GM21381 (cell line): ENCODE results near the gene MALRD1.

Source experiments
- ATAC-seq: cut with Tn5 transposase; IDR thresholded peaks from one replicate; pipeline ENCODE4 v1.9.1; 2021; ENCODE audit warnings: mild to moderate bottlenecking, moderate library complexity; ENCODE audit not compliant: unreplicated experiment

The MALRD1 gene

DNA sequence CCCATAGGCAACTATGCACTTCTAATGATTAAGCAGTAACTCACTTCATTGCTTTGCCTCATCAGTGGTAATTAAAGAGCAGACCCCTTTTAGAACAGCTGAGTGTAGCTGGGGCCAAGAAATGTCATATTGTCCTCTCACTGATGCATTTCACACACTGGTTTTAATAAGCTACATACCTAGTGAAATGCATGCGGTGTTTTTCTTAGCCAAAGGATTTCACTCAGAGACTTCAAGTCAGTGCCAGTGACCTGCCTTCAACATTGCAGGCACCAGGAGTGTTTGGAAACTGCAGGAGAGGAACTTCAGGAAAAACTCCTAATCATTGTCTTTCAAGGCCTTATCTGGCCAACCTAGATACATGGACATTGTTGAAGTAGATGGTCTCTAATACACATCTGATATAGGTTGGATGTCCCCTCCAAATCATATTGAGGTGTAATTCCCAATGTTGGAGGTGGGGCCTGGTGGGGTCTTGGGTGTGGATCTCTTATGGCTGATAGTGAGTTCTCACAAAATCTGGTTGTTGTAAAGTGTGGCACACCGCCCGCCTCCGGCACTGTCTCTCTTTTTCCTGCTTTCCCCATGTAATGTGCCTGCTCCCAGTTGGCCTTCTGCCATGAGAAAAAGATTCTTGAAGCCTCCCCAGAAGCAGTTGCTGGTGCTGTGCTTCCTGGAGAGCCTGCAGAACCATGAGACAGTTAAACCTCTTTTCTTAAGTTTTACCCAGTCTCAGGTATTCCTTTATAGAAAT, 515.0 kb downstream of the MALRD1 start:
- no peak for ATAC-seq

DNA sequence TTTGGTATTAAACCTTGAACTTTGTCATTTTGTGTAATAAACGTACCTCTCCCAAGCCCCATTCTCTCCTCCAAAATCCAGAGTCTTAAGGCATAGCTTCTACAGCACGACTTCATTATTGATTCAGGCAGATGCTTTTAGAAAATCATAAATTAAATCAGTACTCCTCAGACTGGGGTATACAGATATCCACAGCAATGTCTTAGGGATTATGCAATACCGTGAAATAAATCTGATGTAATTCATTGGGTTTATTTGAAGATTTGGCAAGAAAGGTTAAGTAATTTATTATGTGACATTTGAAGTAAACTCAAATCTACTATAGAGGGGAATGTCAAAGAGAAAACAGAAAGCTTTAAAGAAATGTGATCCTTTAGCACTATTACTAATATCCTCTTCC, 521.5 kb downstream of the MALRD1 start:
- ATAC-seq, result no peak

GRCh38 chr10:19570991-19571390, 522.4 kb downstream of the MALRD1 start:
- ATAC-seq, result no peak

GRCh38 chr10:19572056-19572455, 523.5 kb downstream of the MALRD1 start:
- ATAC-seq, result no peak

GRCh38 chr10:19576576-19576975, 528.0 kb downstream of the MALRD1 start:
- ATAC-seq, result no peak

DNA sequence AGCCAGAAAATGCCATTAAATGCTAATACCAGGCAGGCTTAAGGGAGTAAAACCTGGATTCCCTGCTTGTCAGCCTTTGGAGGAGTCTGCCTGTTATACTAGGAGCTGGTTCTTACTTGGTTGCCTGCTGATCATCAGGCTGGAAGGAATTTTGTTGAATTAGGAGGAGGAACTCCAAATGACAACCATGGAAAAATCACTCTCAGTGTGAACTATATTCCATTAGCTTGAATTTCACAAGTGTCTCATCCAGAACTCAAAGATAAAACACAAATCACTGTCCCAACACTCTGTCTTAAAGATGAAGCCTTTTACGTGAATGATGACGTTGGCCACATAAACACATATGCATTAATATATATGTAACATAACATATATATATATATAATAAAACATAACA, 528.8 kb downstream of the MALRD1 start:
- no peak for ATAC-seq

DNA sequence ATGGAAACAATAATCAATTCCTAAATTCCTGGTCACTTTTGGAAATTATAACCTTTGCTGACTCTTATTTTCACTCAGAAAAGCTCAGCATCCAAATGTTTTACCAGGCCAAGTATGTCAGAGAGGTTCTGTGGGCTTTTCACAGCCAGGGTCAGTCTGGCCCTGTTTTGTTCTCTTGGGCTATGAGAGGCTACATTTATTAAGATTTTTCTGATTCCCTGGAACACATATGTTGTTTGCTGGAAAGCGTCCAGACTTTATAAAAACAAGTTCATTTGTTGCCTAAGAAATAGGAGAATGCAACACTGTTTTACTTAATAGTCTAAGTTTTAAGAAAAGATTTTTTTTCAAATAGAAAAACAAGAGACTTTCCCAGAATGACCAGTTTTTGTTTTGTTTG, 529.2 kb downstream of the MALRD1 start:
- no peak for ATAC-seq

- no peak for ATAC-seq
These were observed 530.0 kb downstream of the MALRD1 start for GRCh38 chr10:19578571-19578970.

GRCh38 chr10:19579761-19580545, 531.4 kb downstream of the MALRD1 start:
- no peak for ATAC-seq

DNA sequence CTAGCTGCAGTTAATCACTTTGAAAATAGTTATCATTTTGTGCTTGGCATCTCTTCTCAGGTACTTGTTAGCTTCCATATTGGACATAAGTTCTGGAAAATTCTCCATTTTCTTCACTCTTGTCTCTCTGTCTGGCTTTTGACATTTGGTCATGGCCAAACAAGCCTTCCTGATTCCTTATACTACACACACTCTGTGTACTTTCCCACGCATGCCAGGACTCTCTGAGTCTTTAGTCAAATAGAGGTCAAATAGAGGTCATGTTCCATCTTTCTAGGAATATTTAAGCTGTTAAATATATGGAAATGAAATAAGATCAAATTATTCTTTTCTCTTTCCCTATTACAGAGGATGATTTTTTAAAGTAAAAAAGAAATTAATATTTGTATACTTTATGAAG, 532.1 kb downstream of the MALRD1 start:
- ATAC-seq, result no peak

DNA sequence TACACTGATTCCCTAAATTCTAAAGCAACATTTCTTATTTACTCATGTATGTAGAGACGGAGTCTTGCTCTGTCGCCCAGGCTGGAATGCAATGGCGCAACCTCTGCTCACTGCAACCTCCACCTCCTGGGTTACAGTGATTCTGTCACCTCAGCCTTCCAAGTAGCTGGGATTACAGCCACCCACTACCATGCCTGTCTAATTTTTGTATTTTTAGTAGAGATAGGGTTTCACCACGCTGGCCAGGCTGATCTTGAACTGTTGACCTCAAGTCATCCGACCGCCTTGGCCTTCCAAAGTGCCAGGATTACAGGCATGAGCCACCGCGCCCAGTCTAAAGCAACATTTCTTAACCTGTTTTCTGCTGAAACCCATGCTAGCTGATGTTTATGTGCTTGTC, 540.0 kb downstream of the MALRD1 start:
- ATAC-seq, result no peak

DNA sequence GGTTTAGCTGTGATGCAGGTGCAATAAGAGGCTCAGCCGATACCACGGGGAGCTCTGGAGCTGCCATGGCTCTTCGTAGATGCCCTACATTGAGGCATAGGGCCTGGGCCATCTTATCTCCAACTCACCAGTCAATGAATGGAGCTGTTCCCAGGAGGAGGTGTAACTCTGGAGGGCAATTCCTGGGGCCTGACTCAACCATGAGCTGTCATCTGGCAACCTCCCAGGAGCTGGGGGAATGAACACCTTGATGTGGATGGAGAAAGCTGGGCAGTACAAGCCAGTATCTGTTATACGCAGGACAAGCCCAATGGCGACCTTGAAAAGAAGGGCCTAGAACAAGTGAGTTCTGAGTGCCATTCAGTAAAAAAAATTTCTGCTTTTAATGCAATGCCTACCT, 543.7 kb downstream of the MALRD1 start:
- ATAC-seq, result no peak

DNA sequence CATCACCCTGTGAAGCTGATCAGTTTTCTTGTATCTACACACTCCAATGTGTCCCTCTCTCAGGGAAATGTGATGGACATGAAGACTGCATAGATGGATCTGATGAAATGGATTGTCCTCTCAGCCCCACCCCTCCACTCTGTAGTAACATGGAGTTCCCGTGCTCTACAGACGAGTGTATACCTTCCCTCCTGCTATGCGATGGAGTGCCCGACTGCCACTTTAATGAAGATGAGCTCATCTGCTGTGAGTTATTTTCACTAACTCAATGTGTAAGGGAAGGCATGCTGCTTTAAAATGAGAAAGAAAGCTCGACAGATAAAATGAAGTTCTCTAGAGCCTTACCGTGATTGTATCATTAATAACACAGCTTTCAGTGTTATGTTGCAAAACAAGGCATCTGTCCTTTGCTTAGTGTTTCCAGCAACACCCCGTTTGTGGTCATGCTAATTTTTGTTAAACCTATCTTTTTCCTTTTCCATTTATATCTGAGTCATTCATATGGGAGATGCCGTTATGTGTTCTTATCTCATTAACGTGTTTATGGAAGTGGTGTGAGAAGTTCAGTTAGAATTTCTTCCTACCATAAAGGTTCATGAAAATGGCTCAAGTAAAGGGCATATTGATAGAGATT, 546.7 kb downstream of the MALRD1 start:
- ATAC-seq, result no peak

DNA sequence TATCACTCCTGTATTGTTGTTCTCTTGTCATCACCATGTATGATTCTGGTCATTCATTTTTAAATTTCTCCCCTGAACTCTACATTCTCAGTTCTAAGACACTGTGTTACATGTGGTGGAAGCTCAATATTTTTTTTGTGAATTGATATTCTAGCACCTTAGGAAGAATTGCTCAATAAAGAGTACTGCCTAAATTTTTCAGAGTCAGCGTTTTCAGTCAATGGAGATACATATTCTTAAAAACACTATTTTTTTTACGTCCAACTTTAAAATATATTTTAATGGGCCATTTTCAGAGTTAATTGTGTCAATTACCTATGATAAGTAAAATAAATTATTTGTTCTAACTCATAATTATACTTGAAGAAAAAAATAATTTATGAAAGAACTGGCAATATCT, 557.2 kb downstream of the MALRD1 start:
- no peak for ATAC-seq

DNA sequence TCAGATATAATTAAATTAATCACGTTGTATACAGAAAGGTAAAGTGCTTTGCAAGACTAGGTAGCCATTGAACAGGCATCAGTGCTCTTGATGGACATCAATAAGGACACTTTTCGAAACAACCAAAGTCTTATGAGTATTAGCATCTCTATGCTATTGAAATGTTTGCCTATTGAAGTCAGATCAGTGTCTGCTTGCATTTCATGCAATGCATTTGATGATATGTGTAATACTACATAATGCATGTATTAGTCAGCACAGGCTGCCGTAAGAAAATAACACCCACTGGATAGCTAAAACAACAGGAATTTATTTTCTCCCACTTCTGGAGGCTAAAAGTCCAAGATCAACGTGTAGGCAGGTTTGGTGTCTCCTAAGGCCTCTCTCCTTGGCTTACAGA, 558.4 kb downstream of the MALRD1 start:
- no peak for ATAC-seq

DNA sequence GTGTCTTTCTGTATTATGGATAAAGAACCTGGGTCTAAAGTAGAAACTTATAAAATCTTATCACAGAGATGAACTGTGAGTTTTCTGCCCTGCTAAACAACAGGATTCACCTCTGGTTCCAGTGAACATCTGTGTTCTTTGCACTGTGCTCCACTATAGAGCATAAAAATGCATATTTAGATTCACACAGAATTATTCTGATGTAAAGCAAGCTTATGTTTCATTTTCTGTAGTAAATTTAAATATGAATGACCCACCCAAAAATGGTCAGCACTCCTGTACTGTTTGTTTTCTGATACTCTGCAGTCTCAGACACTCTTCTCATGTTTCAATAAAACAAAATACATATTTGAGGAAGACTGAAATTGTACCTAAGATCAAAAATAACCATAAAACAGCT, 563.2 kb downstream of the MALRD1 start:
- ATAC-seq, result no peak

GRCh38 chr10:19616966-19617365, 568.4 kb downstream of the MALRD1 start:
- no peak for ATAC-seq

DNA sequence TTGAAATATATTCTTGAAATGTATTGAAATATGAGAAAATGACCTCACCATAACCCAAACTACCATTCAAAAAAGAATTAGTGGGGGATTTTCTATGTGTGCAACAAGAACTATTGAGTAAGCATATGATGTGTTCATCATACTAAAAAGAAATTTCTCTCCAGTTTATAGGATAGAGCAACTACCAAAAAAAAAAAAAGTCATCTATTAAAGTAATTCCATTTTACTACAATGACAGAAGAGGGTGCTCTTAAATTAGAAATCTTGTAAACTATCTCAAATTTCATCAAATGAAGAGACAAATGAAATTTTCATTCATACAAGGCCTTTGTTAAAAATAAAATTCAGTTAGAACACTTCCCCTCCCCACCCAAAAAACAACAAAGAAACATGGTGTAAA, 572.2 kb downstream of the MALRD1 start:
- no peak for ATAC-seq

DNA sequence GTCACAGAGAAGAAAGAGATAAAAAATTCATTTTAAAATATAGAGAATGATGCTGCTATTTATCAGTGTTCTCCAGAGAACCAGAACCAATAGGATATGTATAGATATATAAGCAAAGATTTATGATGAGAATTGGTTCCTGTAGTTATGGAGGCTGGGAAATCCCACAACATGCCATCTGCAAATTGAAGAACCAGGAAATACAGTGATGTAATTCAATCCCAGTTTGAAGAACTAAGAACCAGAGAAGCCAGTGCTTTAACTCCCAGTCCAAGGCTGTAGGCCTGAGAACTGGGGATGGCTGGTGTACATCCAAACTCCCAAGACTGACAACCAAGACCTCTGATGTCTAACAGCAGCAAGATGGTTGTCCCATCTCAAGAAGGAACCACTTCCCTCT, 574.7 kb downstream of the MALRD1 start:
- ATAC-seq, result no peak

DNA sequence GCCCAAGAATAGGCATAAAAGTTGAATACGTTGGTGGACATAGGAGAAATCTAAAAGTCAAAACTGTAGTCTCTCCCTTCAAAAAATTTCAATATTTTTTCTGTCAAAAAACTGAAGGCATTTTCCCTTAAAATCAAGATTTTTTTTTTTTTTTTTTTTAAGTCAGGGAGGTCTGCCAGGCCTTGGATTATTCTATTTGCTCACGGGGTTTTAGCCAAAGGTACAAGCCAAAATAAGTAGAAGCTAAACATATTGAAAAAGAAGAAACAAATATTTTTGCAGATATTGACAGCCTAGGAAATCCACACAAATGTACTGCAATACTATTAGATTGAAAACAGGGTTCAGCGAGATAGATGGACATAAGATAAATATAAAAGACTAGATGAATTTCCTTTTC, 577.6 kb downstream of the MALRD1 start:
- ATAC-seq, result no peak

DNA sequence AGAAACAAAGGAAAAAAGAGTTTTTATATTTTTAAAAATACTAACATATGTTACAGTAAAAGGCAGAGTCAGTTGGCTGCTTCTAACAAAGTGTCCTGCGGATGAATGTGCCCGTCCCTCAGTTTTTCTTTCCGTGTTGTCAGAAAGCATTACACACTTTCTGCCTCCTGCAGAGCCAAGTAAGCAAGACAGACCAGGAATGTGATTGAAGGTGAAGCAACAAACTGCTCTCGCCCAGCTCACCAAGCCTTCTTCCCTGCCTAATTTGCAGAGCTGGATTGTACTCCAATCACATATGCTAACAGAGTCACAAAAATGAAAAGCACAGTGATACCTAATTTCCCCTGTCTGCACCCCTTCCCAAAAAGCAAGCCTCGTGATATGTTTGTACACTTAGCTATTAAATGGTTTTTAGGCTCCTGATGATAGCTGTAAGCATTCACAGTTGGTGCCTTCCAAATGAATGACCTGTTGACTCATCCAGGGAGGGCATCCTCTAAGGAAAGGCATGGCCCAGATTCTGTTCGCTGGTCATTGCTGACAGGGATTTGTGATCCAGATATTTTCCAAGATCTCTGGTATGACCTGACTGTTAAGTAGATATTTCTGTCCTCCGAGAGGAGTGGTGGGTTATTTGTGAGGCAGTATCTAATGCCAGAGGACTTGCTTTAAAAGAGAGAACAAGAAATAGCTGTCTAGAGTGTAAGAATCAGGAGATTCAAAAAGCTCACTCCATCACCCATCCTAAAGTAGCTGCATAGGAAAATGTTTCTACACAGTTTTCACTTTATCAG, 580.4 kb downstream of the MALRD1 start:
- no peak for ATAC-seq
